ENCODE results near the gene ASRGL1. TPM values are rescaled to one million over a fixed set of nuclear protein-coding genes. Genes with fewer than 3 reads are reported as not detected.

Gene ASRGL1
- total and polyA plus RNA-seq, 2 of the 13 experiments (the other 11 are each of a cell fraction or from before 2014, with no cell fraction given) = 50.8 to 97.5 TPM

- no peak overlapping the region for H3K27ac ChIP-seq (ENCODE audit: extremely low read length, insufficient read depth, low read length)
- H3K4me2 ChIP-seq (ENCODE audit: low read depth, low read length) = no peak overlapping the region
- H2AFZ ChIP-seq (ENCODE audit: low read length) = no peak overlapping the region
- intact Hi-C loops (cut with micrococcal nuclease; ENCODE audit: unreplicated experiment) = no loop called here
- DNase-seq (ENCODE audit: low spot score) (no peak), FAIRE-seq (no peak), ATAC-seq (no peak)
- no TSS peak for BruUV-seq (replicated peaks)
- H3K4me3 ChIP-seq (replicated peaks in 1 of 3; ENCODE audit: insufficient read depth in 1 of 3, low read depth in 2 of 3, low read length in 3 of 3) = no peak overlapping the region
- ChIA-PET CTCF (ENCODE audit: low intra/inter-chr PET ratio, low total read pairs) (no interaction called here), POLR2A (no interaction called here)
- H3K9ac ChIP-seq (ENCODE audit: insufficient read depth, low read depth, low read length) = no peak overlapping the region
- H4K20me1 ChIP-seq (ENCODE audit: insufficient read depth, low read length) = no peaks in the 10 kb centered on the region
- TF ChIP-seq PAF1 (CRISPR knock-in tag; IDR thresholded peaks at IDR 0.05) (no peak), ZBTB7A (CRISPR knock-in tag; IDR thresholded peaks at IDR 0.05) (no peak), ZNF274 (CRISPR knock-in tag; IDR thresholded peaks at IDR 0.05) (no peak), ZNF224 (CRISPR knock-in tag; IDR thresholded peaks at IDR 0.05) (no peak), ZNF720 (CRISPR knock-in tag; IDR thresholded peaks at IDR 0.05) (no peak), MLXIP (CRISPR knock-in tag; IDR thresholded peaks at IDR 0.05; ENCODE audit: borderline replicate concordance) (no peak), ZFX (CRISPR knock-in tag; IDR thresholded peaks at IDR 0.05; ENCODE audit: low read depth) (no peak), ZNF362 (CRISPR knock-in tag; IDR thresholded peaks at IDR 0.05; ENCODE audit: borderline replicate concordance) (no peak), KLF16 (CRISPR knock-in tag; IDR thresholded peaks at IDR 0.05) (no peak), ZNF292 (CRISPR knock-in tag; IDR thresholded peaks at IDR 0.05; ENCODE audit: borderline replicate concordance, low read depth) (no peak)
- H3K36me3 ChIP-seq (replicated peaks in 1 of 2; ENCODE audit: control insufficient read depth in 1 of 2, insufficient read depth in 2 of 2, low read length in 2 of 2) = no peaks in the 10 kb centered on the region; a peak in 2 of 5 replicates
- no peaks in the 10 kb centered on the region for H3K27me3 ChIP-seq (ENCODE audit: control insufficient read depth in 1 of 2, insufficient read depth in 2 of 2, low read length in 2 of 2)
- H3K79me2 ChIP-seq (ENCODE audit: insufficient read depth, low read length) = no peaks in the 10 kb centered on the region
- H3K4me1 ChIP-seq (ENCODE audit: insufficient read depth, low read length) = no peaks in the 10 kb centered on the region
- WGBS (ENCODE audit: low lambda C conversion rate) = 96% methylated on average over 13 of the region's 18 CpGs
- in situ Hi-C loops (cut with HindIII; ENCODE audit: extremely low pct_ligation_motif_present, low pct_unique_long_range_greater_than_20kb) = no loop called here
- H3K9me3 ChIP-seq (ENCODE audit: low read length) = no peaks in the 10 kb centered on the region
Measured at GRCh38 chr11:62373464-62374119, 36.3 kb downstream of the ASRGL1 start.

All from HepG2 (cell line).